ENCODE data around the gene S100A13.

GRCh38 chr1:153631047-153632022, 4.0 kb upstream of the S100A13 start:
- TF ChIP-seq ZNF274 (IDR thresholded peaks at IDR 0.05; ENCODE audit: low read depth, low read length) = no peak
- TF ChIP-seq YY1 (IDR thresholded peaks at IDR 0.05; ENCODE audit: insufficient read depth, insufficient read length) = no peak
